Skin of body (tissue), 2 donors: ENCODE data around the gene LIN28B. TPM values are rescaled to one million over a fixed set of nuclear protein-coding genes. Genes with fewer than 3 reads are reported as not detected.
"Not testable (repeated sequence)": the region's sequence is repeated elsewhere in the genome, so short reads cannot be mapped to it uniquely, and the experiment has no call there.

Source experiments
- DNase-seq: peaks from one replicate; lab custom pipeline; 2025; lab: John Stamatoyannopoulos, UW
- total RNA-seq: library from RNA; depleted of rRNA; stranded (reverse); fragments of >200 nt; gene quantifications from one replicate; pipeline ENCODE4 v1.2.3, GENCODE V29; 2014

LIN28B gene
- total RNA-seq, 1 donor from 2014 or later = 0.20 TPM

DNA sequence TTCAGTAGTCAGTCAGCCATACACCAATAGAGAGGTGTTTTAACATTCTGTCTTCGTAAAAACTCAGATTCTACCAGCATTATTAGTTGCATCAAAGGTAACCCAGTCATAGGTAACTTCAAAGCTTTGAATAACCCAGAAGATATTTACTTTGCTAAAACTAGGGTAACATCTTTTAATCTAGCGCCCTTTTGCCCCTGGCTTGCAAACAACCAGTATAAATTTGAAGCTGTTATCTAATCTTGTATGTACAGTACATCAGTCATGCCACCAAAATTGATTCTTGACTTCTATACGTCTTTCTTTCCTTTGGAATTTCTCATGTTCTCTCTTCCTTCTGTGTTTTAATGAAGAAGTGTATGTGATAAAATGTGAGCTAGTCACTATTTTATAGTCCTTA lies 109.3 kb downstream of the LIN28B start:
- DNase-seq = no peak

DNA sequence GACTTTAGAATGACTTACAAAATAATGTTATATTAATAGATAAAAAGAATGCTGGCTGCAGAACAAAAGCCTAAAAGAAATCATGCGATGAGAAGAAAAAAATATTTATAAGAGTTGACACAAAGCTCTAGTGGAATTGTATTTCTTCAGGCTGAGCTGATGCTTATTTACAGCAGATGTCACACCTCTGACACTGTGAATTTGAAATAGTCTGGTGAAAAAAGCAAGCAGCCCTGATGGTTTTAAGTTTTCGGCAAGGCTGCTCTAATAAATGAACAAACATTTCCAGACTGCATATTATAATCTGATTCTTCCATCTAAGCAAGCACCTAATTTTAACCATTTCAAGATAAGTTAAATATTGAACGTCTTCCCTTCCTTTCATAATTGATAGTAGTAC lies 109.9 kb downstream of the LIN28B start:
- no peak for DNase-seq

DNA sequence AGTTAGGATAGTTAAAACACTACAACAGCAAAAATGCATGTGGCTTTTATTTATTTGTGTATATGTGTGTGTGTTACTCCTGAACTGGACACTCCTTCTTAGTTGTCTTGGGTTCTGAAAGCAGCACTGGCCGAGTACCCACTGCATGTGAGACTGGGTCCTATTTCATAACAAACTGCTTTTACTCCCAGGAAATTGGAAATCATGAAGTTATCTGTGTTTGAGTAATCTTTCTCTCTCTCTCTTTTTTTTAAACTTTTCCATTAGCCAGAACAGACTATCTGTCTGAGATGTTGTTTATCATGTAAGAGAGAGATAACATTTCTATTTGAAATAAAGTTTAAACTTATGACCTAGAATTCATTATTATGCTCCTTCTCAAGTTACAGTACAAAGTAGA lies 110.4 kb downstream of the LIN28B start:
- DNase-seq = no peak

DNA sequence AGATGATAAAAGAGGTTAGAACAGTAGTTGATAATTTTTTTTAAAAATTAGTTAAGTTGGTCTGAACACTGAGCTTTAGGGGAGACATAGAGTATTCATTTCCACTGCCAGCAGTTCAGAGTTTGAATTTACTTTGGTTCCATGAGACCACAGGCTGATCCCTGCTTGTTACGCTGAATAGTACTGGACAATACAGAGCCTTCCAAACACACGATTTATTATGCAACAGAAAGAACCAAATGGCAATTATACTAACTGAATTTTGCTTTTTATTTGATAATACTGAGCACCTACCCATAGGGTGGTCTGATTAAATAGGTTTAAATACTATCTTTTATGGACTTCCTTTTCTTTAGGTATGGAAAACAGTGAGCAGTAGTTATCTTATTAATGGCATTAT lies 111.5 kb downstream of the LIN28B start:
- no peak for DNase-seq

DNA sequence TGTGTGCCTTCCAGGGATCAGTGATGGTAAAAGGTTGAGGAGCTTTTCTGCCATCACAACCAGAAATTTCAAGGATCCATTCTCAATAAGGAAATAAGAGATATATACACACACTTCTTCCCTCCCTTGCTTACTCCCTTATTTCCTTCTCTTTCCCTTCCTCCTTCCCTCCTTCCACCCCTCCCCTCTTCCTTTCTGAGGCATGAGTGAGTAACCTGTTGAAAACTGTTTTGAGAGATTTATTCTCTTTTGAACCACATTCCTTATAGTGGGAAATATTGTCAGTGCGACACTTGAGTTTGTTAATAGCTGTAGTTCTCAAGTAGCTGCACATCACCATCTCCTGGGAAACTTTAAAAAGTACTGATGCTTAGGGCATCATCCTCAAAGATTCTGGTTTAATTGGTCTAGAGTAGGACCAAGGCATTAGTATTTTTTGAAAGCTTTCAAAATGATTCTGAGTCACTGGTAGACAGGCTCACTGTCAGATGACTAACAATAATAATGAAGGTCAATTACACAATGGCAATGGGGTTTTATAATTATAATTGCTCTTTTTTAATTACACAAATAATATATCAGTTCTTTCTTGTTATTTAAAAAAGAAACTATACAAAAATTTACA lies 113.0 kb downstream of the LIN28B start:
- no peak for DNase-seq

DNA sequence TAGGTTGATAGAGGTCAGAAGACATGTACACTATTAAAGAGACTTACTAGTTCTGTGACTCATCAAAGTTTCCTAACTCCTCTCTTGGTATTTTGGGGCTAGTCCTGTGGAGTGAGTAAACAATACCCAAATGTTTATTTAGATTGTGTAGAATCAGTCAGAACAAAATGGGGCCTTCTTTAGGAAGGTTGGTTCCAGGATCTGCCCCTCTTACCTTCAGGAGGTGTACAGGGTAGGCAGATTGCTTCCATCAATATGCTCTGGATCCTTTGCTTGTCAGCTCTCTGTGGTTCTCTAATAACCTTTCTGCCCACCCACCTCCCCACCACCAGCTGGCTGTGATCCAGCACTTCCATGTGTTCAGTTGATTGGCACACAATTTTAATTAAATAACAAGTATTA lies 115.9 kb downstream of the LIN28B start:
- DNase-seq = no peak

DNA sequence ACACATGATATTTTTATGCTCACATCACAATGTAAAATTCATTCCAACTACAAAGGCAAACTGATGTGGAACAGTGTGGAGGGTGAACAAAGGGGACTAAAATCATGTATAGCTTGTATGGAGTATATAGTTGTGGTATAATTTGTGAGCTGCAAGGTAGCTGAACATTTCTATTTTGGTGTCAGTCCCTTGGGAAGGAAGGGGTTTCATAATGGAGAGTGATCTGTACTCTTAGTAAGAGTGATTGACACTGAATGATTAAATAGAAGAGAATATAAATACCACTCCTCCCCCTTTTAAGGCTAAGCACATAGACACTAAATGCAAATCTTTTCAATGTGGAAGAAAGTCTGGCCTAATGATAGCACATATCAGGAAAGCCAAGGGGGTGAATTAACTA lies 118.3 kb downstream of the LIN28B start:
- DNase-seq = no peak

DNA sequence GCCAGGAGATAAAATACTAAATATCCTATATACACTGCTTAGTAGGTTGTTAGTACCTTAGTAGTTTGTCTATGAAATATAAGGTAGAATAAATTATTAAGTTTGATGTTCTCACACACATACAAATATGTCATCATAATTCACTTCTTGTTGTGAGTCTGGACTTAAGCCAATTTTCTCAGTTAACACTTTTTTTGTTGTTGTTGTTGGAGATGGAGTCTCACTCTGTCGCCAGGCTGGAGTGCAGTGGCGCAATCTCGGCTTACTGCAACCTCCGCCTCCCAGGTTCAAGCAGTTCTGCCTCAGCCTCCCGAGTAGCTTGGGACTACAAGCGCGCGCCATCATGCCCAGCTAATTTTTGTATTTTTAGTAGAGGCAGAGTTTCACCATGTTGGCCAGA lies 119.5 kb downstream of the LIN28B start:
- DNase-seq = not testable (repeated sequence)

DNA sequence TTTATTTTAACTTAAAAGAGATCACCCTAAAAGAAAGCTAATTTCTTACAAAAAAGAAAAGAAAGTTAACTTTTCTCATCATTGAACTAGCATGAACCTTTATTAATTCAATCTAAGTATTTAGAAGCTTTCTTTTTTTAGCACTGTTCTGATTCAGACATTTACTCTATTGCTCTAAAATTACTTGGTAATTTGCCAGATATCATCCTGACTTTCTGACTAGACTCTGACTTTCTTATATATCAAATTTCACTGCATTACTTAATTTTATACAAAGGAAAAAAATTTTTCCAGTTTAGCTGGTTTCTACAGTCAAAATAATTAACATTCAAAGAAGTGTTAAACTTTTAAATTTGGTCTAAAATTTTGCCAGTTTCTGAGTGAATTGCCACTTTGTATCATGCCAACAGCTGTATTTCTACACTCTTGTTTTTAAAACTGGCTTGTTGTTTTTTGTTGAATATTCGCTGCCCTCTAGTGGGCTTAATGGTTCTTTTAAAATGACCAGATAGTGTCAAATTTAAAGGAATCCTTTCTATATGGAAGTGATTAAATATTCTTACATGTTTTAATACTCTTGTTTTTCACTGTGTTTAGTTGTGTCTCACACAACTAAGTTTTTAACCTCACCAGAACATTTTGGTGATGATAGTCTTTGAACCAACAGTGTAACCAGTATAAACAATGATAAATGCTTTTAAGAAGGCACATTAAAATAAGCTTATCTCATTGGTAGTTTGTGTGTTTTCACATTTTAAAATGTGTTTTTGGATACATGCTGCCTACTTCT lies 120.9 kb downstream of the LIN28B start:
- DNase-seq = peak; percentile 12

DNA sequence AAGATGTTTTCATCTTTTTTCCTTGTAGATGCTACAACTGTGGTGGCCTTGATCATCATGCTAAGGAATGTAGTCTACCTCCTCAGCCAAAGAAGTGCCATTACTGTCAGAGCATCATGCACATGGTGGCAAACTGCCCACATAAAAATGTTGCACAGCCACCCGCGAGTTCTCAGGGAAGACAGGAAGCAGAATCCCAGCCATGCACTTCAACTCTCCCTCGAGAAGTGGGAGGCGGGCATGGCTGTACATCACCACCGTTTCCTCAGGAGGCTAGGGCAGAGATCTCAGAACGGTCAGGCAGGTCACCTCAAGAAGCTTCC lies 121.4 kb downstream of the LIN28B start:
- no peak for DNase-seq

DNA sequence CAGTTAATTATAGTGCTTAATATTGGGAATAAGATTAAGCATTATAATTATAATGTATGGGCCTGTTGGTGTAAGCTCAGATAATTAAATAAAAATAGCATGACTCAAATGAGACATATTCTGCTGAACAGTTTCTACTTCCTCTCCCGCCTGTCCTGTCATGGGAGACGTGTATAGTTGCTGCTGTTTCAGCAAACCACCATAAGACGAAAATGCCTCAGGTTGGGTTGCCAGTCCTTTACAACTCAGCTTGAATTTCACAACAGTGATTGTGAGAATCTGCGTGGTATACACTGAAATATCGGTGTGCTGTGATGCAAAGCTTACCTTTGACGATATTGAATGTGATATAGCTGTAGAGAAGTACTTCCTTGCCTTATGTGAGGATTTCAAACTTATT lies 123.4 kb downstream of the LIN28B start:
- no peak for DNase-seq

DNA sequence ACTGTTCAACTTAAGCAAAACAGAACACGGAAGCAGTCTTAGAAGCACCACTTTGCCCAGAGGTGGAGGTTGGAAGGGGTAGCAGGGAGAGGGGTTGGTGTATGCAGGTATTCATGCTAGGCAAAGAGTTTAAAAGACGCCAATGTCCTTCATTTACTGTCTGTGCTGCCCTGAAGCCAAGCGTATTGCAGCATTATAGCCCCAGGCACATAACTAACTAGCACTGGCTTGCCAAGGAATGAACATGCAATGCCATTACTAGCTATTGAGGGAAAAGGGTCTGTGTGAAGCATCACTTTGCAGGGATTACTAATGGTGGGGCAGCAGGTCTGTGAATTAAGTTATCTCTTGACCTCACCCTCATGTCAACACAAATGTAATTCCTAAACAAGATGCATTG lies 124.8 kb downstream of the LIN28B start:
- DNase-seq = not testable (repeated sequence)

DNA sequence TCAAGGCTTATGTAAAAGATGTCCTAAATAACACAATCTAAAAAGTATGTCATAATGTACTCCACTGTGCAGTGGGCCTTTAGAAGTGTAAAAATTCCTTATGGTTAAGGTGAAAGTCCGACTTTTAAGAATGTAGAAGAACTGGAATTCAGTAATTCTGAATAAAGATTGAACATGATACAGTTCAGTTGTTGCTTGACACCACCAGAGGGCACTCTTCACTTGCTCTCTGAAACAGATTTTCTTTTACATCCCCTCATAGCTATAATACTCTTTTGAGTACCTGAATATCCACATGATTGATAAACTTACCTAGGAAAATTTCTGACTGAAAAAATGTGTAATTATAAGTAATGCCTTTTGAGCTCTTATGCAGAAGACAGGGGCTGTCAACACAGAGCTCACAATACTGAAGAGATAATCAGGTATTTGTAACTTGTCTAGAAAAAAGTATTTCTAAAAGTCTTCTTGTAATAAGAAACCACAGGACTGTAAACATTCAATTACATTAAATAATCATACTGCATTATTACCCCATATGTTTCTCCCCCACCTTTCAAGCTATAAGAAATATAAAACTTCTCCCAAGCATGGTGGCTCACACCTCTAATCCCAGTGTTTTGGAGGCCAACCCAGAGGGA lies 130.8 kb downstream of the LIN28B start:
- DNase-seq = peak; percentile 43

DNA sequence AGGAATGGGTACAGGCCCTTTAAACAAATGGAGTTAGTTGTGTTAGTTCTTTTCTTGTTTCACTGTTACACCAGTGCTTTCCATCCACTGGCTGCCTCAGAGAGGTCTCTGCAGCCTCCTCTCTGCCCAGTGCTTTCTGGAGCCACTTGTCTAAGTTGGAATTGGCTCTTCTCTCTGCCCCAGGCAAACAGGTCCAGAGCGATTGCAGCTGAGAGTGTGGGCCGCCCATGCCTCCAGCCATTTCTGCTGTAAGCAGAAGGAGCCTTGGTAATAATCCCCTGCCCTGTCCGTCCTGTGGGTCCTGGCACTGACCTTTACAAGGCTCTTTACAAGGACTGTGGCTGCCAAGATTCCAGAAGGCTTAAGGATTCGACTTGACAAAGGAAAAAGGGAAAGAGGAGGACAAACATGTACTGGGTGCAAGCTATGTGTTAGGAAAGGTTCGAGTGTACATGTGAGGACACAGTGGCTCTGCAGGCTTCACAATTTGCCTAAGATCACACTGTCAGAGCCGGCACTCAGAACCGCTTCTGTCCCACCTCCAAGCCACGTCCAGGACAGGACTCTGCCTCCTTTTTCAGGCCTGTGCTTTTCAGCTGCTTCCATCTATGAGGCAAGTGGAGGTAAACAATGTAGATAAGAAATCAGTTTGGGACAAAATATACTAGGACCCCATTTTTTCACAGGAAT lies 134.4 kb downstream of the LIN28B start:
- no peak for DNase-seq

DNA sequence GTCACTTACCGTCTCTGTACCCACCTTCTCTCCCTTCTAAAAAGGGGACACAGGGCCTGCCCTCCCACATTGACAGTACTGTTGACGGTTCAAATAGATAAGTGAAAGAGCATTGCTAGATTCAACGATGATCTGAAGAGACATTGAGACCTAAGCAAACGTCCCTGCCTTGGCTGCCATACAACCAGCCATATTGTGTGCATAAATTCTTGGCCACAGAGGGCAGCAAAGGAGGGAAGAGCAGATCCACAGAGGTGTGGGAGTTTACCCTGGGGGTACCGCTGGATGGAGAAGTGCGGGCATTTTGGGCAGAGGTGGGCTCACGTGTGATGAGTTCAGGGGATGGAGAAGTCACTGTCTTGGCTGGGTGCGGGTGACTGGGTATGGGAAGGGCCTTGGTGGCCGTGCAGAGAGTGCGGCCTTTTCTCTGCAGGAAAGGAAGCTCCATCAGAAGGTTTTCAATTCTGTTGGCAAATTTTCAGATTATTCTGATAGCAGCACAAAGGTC lies 137.3 kb downstream of the LIN28B start:
- no peak for DNase-seq

DNA sequence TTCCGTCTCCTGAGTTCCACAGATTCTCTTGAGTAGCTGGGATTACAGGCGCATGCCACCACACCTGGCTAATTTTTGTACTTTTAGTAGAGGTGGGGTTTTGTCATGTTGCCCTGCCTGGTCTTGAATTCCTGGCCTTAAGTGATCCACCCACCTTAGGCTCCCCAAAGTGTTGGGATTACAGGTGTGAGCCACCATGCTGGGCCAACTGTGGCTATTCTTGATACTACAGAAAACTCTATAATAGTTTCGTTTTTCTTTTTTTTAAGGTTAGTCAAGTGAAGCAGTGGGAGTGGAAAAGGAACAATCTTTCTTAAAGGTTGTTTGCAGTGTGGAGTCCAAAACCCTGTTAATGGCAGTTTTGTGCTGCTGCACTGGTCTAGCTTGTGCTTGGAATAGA lies 138.2 kb downstream of the LIN28B start:
- DNase-seq = no peak

DNA sequence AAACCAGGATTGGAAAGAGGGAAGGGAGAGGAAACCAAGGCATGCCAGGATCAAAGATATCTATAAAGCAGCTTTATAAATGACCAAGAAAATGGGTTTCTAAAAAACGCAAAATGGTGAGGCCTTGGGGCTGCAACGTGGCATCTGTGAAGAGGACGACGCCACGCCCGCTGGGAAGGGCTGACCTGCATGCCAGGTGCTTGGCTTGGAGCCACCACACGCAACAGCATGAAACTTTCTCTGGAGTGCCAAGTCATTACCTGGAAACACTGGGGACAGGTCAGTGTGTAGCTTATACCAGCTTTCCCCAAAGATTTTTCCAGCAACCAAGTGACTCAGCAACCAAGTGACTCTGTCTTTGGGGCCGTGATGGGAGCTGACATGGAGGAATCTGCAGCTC lies 140.4 kb downstream of the LIN28B start:
- no peak for DNase-seq

DNA sequence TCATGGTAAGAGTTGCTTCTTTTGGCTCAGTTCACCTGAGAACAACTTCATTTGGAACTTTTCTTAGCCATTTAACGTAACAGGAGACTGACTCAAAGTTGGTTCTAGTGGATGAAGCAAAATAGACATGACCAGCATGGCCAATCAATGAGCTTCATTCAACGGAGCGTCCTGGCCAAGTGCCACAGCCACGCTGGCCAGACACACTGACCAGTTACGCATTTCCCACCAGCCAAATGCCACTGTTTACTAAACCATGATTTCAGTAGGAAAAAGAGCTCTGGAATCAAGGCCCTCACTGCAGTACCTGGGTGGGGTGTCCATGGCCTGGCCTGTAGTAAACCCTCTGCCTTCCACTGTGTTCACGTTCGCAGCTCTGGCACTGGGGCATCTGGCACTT lies 142.5 kb downstream of the LIN28B start:
- no peak for DNase-seq

DNA sequence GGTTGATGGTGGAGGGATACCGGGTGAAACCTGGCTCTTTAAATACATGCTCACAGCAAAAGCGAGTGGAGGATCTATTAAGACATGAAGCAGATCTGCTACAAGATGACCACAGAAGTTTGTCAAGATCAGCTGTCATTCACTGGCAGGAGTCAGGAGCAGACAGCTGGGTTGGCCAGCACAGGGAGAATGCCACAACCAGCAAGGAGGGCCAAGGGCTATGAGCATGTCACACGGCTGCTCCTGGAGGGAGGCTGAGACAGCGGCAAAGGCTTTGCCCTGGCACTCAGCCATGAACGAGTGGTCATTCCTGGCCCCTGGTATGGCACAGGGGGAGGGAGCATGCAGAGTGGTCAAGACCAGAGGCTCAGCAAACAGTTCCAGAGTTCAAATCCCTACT lies 145.3 kb downstream of the LIN28B start:
- DNase-seq = no peak

DNA sequence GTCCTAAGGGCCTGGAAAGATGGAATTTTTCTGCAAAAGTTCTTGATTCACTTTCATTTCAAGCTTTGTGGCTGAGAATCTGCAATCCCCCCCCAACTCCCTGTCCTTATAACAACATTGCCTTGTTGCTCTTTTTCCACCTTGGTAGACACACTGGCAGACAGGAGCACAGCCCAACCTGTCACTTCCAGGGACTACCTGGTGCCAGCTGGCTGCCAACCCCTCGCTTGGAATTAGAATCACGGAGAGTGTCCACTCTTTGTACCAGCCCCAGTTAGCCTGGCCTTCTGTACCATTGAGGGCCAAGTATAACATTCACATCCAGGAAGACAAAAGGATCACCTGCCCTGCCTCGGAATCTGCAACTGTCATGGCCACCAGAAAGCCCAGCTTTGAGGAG lies 148.2 kb downstream of the LIN28B start:
- DNase-seq = no peak

DNA sequence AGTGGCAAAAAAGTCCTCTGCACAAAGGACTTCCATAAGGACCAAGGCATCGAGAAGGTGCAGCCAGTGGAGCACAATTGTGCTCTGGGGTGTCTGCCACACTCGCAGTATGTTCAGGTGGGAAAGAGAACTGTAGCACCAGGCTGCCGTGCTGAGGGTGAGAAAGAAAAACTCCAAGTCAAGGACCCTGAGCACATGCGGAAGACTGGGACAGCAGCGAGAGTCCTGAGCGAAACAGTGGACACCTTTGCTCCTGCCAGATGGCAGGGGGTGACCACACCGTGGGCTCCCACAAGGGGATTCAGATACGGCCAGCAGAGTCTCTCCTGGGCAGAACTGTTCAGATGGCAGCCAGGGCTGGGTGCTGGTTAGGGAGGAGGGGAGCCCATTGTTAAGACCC lies 149.4 kb downstream of the LIN28B start:
- DNase-seq = no peak

DNA sequence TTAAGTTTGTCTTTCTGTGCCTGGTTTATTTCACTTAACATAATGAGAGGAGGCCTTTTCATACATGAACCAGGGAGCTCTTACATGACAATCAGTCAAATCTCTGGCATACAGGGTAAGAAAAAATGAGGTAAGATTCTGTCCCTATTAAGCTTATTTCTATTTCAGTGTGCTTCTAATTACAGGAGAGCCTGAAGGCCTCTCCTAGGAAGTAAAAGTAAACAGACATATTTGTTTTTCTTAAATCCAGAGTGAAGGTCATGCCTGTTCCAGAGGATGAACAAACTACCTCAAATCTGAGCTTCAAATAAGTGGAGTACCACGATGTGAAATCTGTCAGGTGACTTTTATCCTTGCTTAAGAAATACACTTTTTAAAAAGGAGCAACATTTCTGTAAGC lies 150.3 kb downstream of the LIN28B start:
- DNase-seq = no peak
